Prostate gland (tissue), 2 donors: ENCODE measurements around the gene MYO7B. TPM values are rescaled to one million over a fixed set of nuclear protein-coding genes. Genes with fewer than 3 reads are reported as not detected.

Source experiments
- DNase-seq: peaks from one replicate; pipeline ENCODE4 v3.0.0-alpha.2; 2019; ENCODE audit warnings: low spot score
- H3K27ac ChIP-seq, 2 donors: fragments of 200-600 bp; sonication (generic); 2 replicates each; pipeline ENCODE4 v1.5.1; 2017 to 2019
- H3K27me3 ChIP-seq: fragments of 200-600 bp; sonication (generic); replicated peaks from 2 replicates; pipeline ENCODE4 v1.5.1; 2019; ENCODE audit not compliant: insufficient read depth
- H3K36me3 ChIP-seq, 2 donors: fragments of 200-600 bp; sonication (generic); 1 replicate in 1 of 2; 2 replicates in 1 of 2; pipeline versions ENCODE4 v1.5.1 to v1.8.1; 2017 to 2019
- H3K4me1 ChIP-seq: fragments of 200-600 bp; sonication (generic); replicated peaks from 2 replicates; pipeline ENCODE4 v1.5.1; 2019
- H3K4me3 ChIP-seq, 2 donors: fragments of 200-600 bp; sonication (generic); 2 replicates each; pipeline ENCODE4 v1.5.1; 2017 to 2019
- H3K9me3 ChIP-seq: fragments of 200-600 bp; sonication (generic); 2 replicates; pipeline ENCODE4 v1.5.1; 2017
- POLR2A ChIP-seq: fragments of 450-650 bp; IDR thresholded peaks from one replicate; pipeline ENCODE4 v1.6.1; 2016; ENCODE audit warnings: antibody characterized with exemption, mild to moderate bottlenecking
- POLR2AphosphoS5 ChIP-seq: sonication (generic); formaldehyde crosslinking; IDR thresholded peaks from one replicate; pipeline ENCODE4 v1.6.1; 2017; ENCODE audit warnings: antibody characterized with exemption
- WGBS: methylation state at CpG from one replicate; pipeline ENCODE4 v1.1.5; 2018; 5-methylcytosine and 5-hydroxymethylcytosine counted together
- intact Hi-C: fragments of 100-400 bp; cut with DNase I; formaldehyde crosslinking; loops from one replicate; pipeline ENCODE4 v1.14.2; 2022
- total RNA-seq, 2 donors: library from RNA; depleted of rRNA; stranded (reverse); fragments of >200 nt; gene quantifications; one replicate each; pipeline ENCODE4 v1.1.0, GENCODE V29; 2016
- TF ChIP-seq, protein P1 (sequence below), 4 experiments: fragments of 200-600 bp in 2 of 4; fragments of 450-650 bp in 2 of 4; sonication (generic) in 2 of 4; IDR thresholded peaks; 1 replicate in 3 of 4; 2 replicates in 1 of 4; pipeline ENCODE4 v1.5.1; 2016 to 2019; ENCODE audit warnings: antibody characterized with exemption in 4 of 4, mild to moderate bottlenecking in 2 of 4, moderate library complexity in 2 of 4

Gene MYO7B
- total RNA-seq, 2 donors from 2014 or later = 1.4 TPM; not detected in 1

DNA sequence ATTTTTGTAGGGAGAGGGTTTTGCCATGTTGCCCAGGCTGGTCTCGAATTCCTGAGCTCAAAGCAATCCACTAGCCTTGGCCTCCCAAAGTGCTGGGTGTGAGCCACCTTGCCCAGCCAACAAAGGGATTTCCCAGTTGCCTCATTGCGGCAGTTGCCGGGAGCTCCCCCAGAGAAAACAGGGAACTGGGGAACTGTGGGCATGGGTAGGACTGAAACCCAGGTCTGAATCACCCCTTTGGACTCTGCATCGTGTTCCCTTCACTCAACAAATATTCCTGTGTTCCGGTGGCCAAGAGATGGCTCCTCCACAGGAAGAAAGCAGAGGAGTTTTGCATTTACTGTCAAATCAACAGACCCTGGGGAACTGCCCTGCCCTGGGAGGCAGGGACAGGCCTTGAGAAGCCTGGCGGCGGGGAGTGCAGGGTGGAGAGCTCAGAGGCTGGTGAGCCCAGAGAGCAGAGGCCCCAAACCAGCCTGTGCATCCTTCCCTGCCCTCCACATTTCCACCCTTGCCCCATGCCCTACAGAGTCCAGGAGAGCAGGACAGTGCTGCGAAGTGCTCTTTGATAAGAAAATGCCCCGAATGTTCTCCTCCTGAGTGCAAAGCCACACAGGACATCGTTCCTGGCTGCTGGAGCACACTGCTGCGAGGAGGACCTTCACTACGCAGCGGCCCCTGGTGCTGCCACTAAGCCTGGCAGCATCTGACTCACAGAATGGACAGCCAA is 24.9 kb downstream of the MYO7B start:
- no peak for DNase-seq
- Histone ChIP-seq H3K27me3 (no peaks in the 10 kb centered on the region), H3K4me3 (no peak overlapping the region), H3K9me3 (no peaks in the 10 kb centered on the region), H3K4me1 (no peaks in the 10 kb centered on the region), H3K36me3 (no peaks in the 10 kb centered on the region), H3K27ac (no peak overlapping the region)
- intact Hi-C loops = no loop called here
- TF ChIP-seq POLR2AphosphoS5 (no peak), POLR2A (no peak)
- TF ChIP-seq, protein P1, sequence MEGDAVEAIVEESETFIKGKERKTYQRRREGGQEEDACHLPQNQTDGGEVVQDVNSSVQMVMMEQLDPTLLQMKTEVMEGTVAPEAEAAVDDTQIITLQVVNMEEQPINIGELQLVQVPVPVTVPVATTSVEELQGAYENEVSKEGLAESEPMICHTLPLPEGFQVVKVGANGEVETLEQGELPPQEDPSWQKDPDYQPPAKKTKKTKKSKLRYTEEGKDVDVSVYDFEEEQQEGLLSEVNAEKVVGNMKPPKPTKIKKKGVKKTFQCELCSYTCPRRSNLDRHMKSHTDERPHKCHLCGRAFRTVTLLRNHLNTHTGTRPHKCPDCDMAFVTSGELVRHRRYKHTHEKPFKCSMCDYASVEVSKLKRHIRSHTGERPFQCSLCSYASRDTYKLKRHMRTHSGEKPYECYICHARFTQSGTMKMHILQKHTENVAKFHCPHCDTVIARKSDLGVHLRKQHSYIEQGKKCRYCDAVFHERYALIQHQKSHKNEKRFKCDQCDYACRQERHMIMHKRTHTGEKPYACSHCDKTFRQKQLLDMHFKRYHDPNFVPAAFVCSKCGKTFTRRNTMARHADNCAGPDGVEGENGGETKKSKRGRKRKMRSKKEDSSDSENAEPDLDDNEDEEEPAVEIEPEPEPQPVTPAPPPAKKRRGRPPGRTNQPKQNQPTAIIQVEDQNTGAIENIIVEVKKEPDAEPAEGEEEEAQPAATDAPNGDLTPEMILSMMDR (IDR thresholded peaks at IDR 0.05) = no peak
- 70% methylated on average over 13 of the region's 13 CpGs for WGBS

DNA sequence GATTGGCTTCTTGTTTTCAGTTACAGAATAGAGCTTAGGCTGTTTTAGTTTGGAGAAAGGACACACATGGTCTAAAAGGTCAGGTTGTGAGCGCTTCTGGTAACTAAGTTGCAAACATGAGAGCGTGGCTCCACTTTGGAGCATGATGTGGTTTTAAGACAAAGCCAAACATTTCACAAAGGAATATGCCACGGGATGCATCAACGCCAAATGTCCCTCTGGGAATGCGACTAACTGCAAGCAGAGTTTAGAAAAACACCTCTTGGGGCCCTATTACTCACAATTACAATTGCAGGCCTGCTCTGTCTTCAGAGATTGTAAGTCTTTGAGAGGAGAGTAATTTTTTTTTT is 25.4 kb downstream of the MYO7B start:
- Histone ChIP-seq H3K4me1 (no peaks in the 10 kb centered on the region), H3K27me3 (no peaks in the 10 kb centered on the region), H3K4me3 (no peak overlapping the region), H3K27ac (no peak overlapping the region), H3K9me3 (no peaks in the 10 kb centered on the region), H3K36me3 (no peaks in the 10 kb centered on the region)
- no peak for TF ChIP-seq POLR2A
- TF ChIP-seq POLR2AphosphoS5 = no peak
- TF ChIP-seq, protein P1 (IDR thresholded peaks at IDR 0.05) = no peak
- no peak for DNase-seq
- intact Hi-C loops = no loop called here
- WGBS = 93% methylated on average over 5 of the region's 5 CpGs

DNA sequence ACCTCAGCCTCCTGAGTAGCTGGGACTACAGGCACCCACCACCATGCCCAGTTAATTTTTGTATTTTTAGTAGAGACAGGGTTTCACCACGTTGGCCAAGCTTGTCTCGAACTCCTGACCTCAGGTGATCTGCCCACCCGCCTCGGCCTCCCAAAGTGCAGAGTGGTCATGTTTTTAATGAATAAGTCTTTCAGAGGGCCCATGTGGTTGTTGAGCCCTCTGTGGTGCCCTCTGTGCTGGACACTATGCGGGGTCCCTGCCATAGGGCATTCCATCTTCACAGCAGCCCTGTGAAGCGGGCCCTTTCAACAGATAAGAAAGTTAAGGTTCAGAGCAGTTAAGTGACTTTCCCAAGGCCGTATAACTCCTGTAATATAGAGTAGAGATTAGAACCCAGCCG is 25.9 kb downstream of the MYO7B start:
- H3K4me3 ChIP-seq = no peak overlapping the region
- no peaks in the 10 kb centered on the region for H3K36me3 ChIP-seq
- no peaks in the 10 kb centered on the region for H3K27me3 ChIP-seq
- no peaks in the 10 kb centered on the region for H3K4me1 ChIP-seq
- intact Hi-C loops = no loop called here
- no peak for TF ChIP-seq POLR2A
- TF ChIP-seq POLR2AphosphoS5 = no peak
- TF ChIP-seq, protein P1 (IDR thresholded peaks at IDR 0.05) = no peak
- H3K9me3 ChIP-seq = no peaks in the 10 kb centered on the region
- DNase-seq = no peak
- WGBS = 97% methylated on average over 8 of the region's 8 CpGs
- H3K27ac ChIP-seq = no peak overlapping the region

DNA sequence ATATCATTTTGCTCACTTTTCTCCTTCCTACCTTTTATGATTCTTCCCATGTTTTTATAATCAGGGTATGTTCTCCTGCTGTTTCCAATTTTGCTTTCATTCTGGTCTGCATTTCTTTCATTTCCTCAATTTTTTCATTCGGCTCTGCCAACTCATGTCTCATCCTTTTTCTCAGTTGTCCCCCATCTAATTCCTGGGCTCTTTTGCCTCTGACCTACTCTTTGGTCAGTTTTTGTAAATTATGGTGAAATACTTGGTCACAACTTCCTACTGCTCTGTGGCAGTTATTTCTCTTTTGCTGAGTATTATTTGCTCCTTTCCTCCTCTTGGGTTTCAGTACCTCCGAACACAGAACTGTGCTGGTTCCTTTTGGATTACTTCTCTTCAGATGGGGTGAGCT is 27.5 kb downstream of the MYO7B start:
- Histone ChIP-seq H3K27ac (no peak overlapping the region), H3K4me3 (no peak overlapping the region), H3K36me3 (no peaks in the 10 kb centered on the region), H3K9me3 (no peaks in the 10 kb centered on the region), H3K4me1 (no peaks in the 10 kb centered on the region), H3K27me3 (no peaks in the 10 kb centered on the region)
- intact Hi-C loops = no loop called here
- 90% methylated on average over 2 of the region's 2 CpGs for WGBS
- TF ChIP-seq, protein P1 (IDR thresholded peaks at IDR 0.05) = no peak
- no peak for TF ChIP-seq POLR2AphosphoS5
- DNase-seq = no peak
